ENCODE results near the gene CPE.

Gene CPE

DNA sequence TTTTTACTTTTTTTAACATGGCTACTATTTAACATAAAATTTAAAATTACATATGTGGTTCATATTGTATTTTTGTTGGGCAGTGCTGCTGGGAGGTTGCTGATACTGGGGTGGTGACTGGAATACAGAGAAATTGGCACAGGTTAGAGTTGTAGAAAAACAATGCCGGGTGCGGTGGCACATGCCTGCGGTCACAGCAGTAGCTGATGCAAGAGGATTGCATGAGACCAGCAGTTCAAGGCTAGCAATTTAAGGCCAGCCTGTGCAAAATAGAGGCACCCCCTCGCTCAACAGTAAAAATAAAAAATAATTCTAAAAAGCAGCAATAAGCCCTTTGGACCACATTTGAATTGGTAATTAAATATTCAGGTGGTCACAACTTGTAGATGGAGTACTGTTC lies 11.8 kb upstream of the CPE start:
- no peak for DNase-seq

- no peak for DNase-seq
Observed at GRCh38 chr4:165368114-165368513, 10.7 kb upstream of the CPE start.

- DNase-seq, result no peak
Observed at GRCh38 chr4:165368567-165368966, 10.2 kb upstream of the CPE start.

- DNase-seq, result no peak
Observed at GRCh38 chr4:165369522-165369921, 9.3 kb upstream of the CPE start.

DNA sequence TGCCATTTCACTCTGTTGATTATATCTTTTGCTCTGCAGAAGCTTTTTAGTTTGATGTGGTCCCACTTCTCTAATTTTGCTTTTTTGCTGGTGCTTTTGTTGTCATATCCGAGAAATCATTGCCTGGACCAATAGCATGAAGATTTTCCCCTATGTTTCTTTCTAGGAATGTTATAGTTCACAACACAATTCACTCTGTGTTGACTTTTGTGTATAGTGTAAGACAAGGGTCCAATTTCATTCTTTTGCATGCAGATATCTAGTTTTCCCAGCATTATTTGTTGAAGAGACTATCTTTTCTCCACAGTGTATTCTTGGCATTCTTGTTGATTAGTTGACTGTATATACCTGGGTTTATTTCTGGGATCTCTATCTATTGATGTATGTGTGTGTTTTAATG lies 8.3 kb upstream of the CPE start:
- no peak for DNase-seq

- no peak for DNase-seq
Observed at GRCh38 chr4:165375465-165375864, 3.3 kb upstream of the CPE start.

- no peak for DNase-seq
Observed at GRCh38 chr4:165378398-165378744, 437 bp upstream of the CPE start.

DNA sequence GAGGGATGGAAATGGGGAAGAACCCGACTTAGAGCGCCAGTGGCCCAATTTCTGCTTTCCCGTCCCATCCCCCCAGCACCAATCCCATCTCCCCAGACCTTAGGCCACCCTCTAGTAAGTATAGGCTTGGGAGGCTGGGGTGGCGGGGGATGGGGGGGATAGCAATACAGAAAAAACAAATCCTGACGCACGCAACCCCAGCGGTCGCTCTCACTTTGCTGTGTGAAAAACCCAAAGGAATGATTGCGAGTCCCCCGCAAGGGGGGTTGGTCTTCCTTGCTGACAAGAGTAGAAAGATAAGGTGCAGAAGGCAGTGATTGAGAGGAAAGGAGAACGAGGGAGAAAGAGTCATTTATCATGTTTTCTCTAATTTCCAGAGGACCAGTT lies 863 bp downstream of the CPE start:
- no peak for DNase-seq

DNA sequence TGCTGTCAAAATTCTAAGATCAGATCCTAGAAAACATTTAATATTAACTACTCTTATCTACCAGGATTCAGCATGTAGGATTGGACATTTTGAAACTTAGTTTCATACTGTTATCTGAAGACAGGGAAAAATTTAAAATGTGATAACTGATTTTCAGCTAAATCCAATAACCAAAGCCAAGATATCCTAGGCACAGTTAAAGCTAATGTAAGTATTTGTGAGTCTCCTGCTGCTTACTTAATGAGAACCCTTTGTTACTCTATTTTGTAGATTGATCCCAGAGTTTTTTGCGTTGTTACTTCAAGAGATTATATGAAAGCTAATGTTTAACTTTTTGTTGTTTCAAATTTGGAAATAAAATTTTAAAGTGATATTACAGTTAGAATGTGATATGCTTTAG lies 2.0 kb downstream of the CPE start:
- DNase-seq, result no peak

DNA sequence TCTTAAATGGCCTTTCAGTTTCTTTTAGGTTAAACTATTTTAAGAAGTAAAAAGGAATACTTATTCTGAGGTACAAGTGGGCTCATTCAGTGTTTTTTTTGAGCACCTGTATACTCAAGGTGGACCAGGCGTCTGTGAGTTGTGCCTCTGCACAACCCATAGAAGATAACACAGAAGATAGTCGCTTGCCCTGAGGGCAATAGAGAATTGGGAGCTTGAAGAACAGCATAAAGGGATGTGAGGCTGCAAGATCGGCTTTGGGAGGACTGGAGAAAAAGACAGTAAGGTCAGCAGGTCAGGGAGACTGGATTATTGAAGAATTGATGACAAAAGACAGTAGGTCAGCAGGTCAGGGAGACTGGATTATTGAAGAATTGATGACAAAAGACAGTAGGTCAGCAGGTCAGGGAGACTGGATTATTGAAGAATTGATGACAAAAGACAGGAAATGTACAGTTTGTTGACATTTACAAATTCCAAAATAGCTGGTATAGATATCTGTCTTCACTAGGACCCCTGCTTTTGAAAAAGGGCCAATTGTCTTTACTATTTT lies 3.1 kb downstream of the CPE start:
- DNase-seq, result no peak

DNA sequence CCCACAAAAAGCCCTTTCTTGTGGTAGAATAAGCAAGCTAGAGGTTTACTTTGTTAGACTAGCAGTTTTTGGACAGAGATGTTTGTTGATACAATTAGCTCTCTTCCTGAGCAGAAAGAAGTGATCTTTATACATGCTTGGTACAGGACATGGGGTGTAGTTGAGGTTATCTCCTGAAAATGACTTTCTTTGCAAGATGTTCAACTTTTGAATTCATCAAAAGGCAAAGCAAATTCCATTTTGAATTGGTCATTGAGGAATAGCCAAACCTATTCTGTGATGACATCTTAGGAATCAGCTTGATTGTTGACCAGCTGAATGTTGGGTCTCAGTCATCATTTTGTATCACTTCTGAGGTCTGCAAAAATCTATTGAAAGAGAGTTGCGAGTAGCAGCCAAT lies 3.8 kb downstream of the CPE start:
- DNase-seq, result no peak

GRCh38 chr4:165383591-165384073 lies 4.8 kb downstream of the CPE start:
- no peak for DNase-seq

GRCh38 chr4:165384186-165384585 lies 5.4 kb downstream of the CPE start:
- DNase-seq, result no peak

DNA sequence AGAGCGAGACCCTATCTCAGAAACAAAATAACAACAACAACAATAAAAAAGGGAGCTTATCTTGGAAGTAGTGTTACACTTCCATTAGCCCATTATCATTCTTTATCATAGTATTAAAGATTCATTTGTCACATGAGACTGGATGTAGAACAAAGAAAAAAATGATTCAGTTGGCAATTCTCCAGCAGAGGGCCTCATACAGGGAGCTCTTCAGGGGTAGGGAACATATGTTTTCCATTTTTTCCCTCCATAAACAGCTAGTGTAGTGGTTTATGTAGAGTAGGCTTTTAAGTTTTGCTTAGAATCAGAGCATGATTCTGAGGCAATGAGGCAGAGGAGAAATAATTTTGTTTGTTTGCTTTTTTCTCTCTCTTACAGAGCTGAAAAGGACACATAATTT lies 5.8 kb downstream of the CPE start:
- no peak for DNase-seq

DNA sequence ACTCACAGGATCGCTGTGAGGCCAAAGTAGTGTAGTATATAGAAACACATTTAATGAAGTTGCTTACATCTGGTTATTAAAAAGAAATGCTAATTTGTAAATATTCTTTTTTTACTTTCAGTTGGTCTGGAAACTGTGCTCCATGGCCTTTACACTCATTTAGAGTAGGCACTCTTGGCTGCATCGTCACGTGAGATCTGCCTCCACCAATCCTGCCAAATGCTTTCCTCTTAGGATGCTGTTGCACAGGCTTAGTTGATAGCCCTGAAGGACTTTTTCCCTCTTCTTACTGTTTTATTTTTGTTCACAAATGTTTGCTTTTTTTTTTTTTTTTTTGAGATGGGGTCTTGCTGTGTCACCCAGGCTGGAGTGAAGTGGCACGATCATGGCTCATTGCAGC lies 6.3 kb downstream of the CPE start:
- no peak for DNase-seq

DNA sequence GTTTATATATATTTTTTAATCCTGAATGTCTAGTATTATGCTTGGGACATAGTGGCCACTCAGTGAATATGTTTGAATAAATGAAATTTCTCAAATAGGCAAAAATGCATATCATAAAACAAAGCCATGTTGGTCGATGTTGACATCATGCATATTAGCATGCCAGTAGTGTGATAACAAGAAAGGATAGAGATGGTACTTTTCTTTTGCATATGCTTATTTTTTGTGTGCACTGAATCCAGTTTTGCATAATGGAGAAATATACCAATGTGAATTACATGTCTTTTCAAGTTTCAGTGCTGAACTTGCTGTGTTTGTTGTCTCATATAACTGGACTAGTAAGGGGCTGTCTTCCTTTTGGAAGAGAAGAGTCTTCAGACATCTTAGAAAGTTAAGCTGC lies 7.5 kb downstream of the CPE start:
- no peak for DNase-seq

- DNase-seq, result no peak
Observed at GRCh38 chr4:165388756-165389155, 9.9 kb downstream of the CPE start.

- DNase-seq, result no peak
Observed at GRCh38 chr4:165393051-165393450, 14.2 kb downstream of the CPE start.

DNA sequence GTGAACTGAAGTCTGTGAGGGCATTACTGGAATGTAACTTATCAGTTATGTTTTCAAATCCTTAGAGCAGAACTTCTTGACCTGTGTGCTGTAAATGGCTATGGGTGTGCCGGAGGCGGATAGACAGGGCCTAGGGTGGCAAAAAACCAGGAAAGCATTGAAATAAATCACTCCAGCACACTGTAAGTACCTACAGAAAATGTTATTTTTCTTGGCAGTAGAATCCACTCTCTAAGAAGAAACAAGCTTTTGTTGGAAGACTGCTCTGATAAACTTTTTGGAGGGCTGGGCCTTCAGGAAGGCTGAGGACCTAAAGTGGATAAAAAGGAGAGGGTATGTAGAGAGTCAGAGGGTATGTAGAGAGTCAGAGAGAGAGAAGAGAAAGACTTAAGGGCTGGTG lies 14.9 kb downstream of the CPE start:
- DNase-seq, result no peak

DNA sequence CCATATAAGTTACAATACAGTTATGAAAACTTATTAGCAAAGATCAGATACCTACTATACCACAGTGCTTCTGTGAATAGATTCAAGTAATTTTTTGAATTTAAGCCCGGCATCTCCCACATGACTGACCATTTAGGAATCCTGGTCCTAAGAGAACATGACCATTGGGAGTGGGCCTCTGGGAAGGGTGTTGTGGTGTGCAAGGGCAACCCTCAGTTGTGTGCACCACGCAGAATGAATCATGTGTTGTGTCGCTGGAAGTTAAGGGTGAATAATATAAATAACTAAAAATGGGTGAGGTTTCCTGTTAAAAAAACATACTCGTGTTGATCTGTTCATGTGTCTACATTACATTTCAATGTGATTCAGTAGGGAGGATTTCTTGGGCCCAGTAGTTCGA lies 15.5 kb downstream of the CPE start:
- DNase-seq, result no peak

- DNase-seq, result no peak
Observed at GRCh38 chr4:165398570-165398969, 19.8 kb downstream of the CPE start.

DNA sequence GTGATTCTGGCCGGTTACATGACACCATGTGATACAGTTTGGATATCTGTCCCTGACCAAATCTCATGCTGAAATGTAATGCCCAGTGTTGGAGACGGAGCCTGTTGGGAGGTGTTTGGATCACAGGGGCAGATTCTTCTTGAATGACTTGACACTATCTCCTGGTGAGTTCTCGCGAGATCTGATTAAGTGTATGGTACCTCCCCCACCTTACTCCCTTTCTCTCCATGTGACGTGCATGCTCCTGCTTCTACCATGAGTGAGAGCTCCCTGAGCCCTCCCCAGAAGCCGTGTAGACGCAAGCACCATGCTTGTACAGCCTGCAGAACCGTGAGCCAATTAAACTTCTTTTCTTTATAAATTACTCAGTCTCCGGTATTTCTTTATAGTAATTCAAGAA lies 23.6 kb downstream of the CPE start:
- no peak for DNase-seq

- no peak for DNase-seq
Observed at GRCh38 chr4:165403048-165403447, 24.2 kb downstream of the CPE start.

GRCh38 chr4:165403637-165404036 lies 24.8 kb downstream of the CPE start:
- DNase-seq, result no peak

DNA sequence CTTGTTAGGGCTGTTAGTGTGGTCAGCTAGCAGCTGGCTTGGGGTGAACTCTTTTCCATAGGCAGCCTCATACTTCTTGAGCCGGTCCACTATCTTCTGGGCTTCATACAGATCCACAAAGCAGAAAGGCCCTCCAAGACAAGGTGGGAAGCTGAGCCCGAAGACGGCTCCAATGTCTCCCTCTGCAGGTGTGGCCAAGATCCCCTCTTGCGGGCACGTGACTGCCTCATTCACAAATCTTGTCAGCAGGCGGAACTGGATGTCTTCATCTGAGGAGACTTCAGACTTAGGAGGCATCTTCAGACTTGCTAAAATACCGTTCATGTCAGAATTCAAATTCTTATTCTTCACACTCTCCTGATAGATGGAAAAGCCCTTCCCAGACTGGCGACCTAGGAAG lies 25.3 kb downstream of the CPE start:
- DNase-seq, result no peak

GRCh38 chr4:165404696-165405095 lies 25.9 kb downstream of the CPE start:
- DNase-seq, result no peak
